Natural killer cell (primary cell): ENCODE measurements around the gene TBX5. TPM values are rescaled to one million over a fixed set of nuclear protein-coding genes. Genes with fewer than 3 reads are reported as not detected.

Source experiments
- ATAC-seq, 3 donors: fragments of 150-1000 bp in 2 of 3; fragments of 200-7000 bp in 1 of 3; cut with Tn5 transposase; 1 replicate in 1 of 3; 2 replicates in 2 of 3; pipeline ENCODE4 v1.10.0; 2021; ENCODE audit warnings: mild to moderate bottlenecking in 2 of 3, moderate library complexity in 2 of 3
- DNase-seq, 2 donors: peaks; one replicate each; pipeline versions ENCODE4 v3.0.0 to v3.0.0-alpha.2; 2013 to 2021; ENCODE audit warnings: mixed read lengths in 1 of 2
- H3K27ac ChIP-seq: one replicate; pipeline ENCODE4 v1.5.1; 2013; ENCODE audit warnings: mild to moderate bottlenecking, low read length
- H3K27me3 ChIP-seq: one replicate; pipeline ENCODE4 v1.6.1; 2013; ENCODE audit warnings: low read length; ENCODE audit not compliant: control insufficient read depth, insufficient read depth
- H3K36me3 ChIP-seq: one replicate; pipeline ENCODE4 v1.6.1; 2013; ENCODE audit warnings: low read length; ENCODE audit not compliant: control insufficient read depth, insufficient read depth
- H3K4me1 ChIP-seq: one replicate; pipeline ENCODE4 v1.6.1; 2013; ENCODE audit warnings: low read length; ENCODE audit not compliant: control insufficient read depth, insufficient read depth
- H3K4me3 ChIP-seq: one replicate; pipeline ENCODE4 v1.5.1; 2013; ENCODE audit warnings: low read length
- H3K9me3 ChIP-seq: one replicate; pipeline ENCODE4 v1.6.1; 2013; ENCODE audit warnings: low read length; ENCODE audit not compliant: control insufficient read depth, insufficient read depth
- H3K27ac Mint-ChIP-seq, 2 donors: one replicate each; pipeline ENCODE4 v1.8.0; 2022; ENCODE audit warnings: mild to moderate bottlenecking in 2 of 2, mixed read lengths in 2 of 2, moderate library complexity in 1 of 2
- H3K27me3 Mint-ChIP-seq, 2 donors: one replicate each; pipeline ENCODE4 v1.8.0; 2022; ENCODE audit warnings: low read depth in 2 of 2, mixed read lengths in 2 of 2
- H3K36me3 Mint-ChIP-seq: one replicate; pipeline ENCODE4 v1.8.0; 2022; ENCODE audit warnings: mixed read lengths
- H3K4me1 Mint-ChIP-seq, 2 donors: one replicate each; pipeline ENCODE4 v1.8.0; 2022; ENCODE audit warnings: mixed read lengths in 2 of 2
- H3K4me3 Mint-ChIP-seq: one replicate; pipeline ENCODE4 v1.8.0; 2022; ENCODE audit warnings: mild to moderate bottlenecking, moderate library complexity, mixed read lengths
- H3K9me3 Mint-ChIP-seq, 2 donors: one replicate each; pipeline ENCODE4 v1.8.0; 2022; ENCODE audit warnings: mixed read lengths in 2 of 2
- WGBS: methylation state at CpG from one replicate; pipeline ENCODE4 v1.1.7; 2013; ENCODE audit warnings: missing lambda C conversion rate; ENCODE audit not compliant: insufficient coverage; 5-methylcytosine and 5-hydroxymethylcytosine counted together
- intact Hi-C: fragments of 100-400 bp; cut with micrococcal nuclease; formaldehyde crosslinking; loops from one replicate; pipeline ENCODE4 v1.14.2; 2022
- total RNA-seq, 4 donors: library from RNA; stranded (reverse); fragments of 120-200 nt in 1 of 4; gene quantifications; one replicate each; pipeline versions ENCODE4 v1.2.3 to v1.2.4, GENCODE V29; 2013 to 2022
- TF ChIP-seq, protein P1 (sequence below): fragments of 200-600 bp; IDR thresholded peaks from one replicate; pipeline ENCODE4 v1.8.0; 2022; ENCODE audit warnings: antibody characterized with exemption

Gene TBX5
- total RNA-seq, 3 donors from 2014 or later (not counting 1 experiment from before 2014, with no cell fraction given) = not detected

- no peak overlapping the region for H3K4me3 Mint-ChIP-seq
- H3K9me3 ChIP-seq = no peaks in the 10 kb centered on the region
- no peaks in the 10 kb centered on the region for H3K4me1 Mint-ChIP-seq
Measured at GRCh38 chr12:114311974-114312373, 94.0 kb downstream of the TBX5 start.

GRCh38 chr12:114306646-114307045 is 99.3 kb downstream of the TBX5 start:
- ATAC-seq (no peak), DNase-seq (no peak)
- H3K9me3 ChIP-seq = no peaks in the 10 kb centered on the region
- no peak overlapping the region for H3K27ac ChIP-seq
- H3K36me3 Mint-ChIP-seq = no peaks in the 10 kb centered on the region
- no peaks in the 10 kb centered on the region for H3K36me3 ChIP-seq
- intact Hi-C loops = no loop called here
- no peak overlapping the region for H3K4me3 Mint-ChIP-seq
- WGBS = no CpG with 5 or more reads among the region's 1 CpG
- TF ChIP-seq, protein P1, sequence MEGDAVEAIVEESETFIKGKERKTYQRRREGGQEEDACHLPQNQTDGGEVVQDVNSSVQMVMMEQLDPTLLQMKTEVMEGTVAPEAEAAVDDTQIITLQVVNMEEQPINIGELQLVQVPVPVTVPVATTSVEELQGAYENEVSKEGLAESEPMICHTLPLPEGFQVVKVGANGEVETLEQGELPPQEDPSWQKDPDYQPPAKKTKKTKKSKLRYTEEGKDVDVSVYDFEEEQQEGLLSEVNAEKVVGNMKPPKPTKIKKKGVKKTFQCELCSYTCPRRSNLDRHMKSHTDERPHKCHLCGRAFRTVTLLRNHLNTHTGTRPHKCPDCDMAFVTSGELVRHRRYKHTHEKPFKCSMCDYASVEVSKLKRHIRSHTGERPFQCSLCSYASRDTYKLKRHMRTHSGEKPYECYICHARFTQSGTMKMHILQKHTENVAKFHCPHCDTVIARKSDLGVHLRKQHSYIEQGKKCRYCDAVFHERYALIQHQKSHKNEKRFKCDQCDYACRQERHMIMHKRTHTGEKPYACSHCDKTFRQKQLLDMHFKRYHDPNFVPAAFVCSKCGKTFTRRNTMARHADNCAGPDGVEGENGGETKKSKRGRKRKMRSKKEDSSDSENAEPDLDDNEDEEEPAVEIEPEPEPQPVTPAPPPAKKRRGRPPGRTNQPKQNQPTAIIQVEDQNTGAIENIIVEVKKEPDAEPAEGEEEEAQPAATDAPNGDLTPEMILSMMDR = no peak
- H3K27me3 Mint-ChIP-seq = peaks cover 0 to 3% of the 10 kb centered on the region in 2 donors
- H3K4me1 ChIP-seq = no peaks in the 10 kb centered on the region
- no peaks in the 10 kb centered on the region for H3K4me1 Mint-ChIP-seq
- H3K9me3 Mint-ChIP-seq = peaks cover 5 to 11% of the 10 kb centered on the region in 2 donors
- H3K4me3 ChIP-seq = no peak overlapping the region
- no peaks in the 10 kb centered on the region for H3K27me3 ChIP-seq
- H3K27ac Mint-ChIP-seq = no peak overlapping the region

More at GRCh38 chr12:114311974-114312373, 94.0 kb downstream of the TBX5 start:
- Mint-ChIP-seq H3K36me3 (no peaks in the 10 kb centered on the region), H3K27me3 (no peaks in the 10 kb centered on the region), H3K27ac (no peak overlapping the region), H3K9me3 (peaks cover 5 to 9% of the 10 kb centered on the region in 2 donors)
- Histone ChIP-seq H3K36me3 (no peaks in the 10 kb centered on the region), H3K27ac (no peak overlapping the region), H3K4me3 (no peak overlapping the region), H3K27me3 (no peaks in the 10 kb centered on the region), H3K4me1 (no peaks in the 10 kb centered on the region)
- ATAC-seq (no peak), DNase-seq (no peak)
- TF ChIP-seq, protein P1 = no peak
- 79% methylated on average over 4 of the region's 4 CpGs for WGBS
- intact Hi-C loops = no loop called here

- Histone ChIP-seq H3K4me1 (no peaks in the 10 kb centered on the region), H3K9me3 (no peaks in the 10 kb centered on the region), H3K36me3 (no peaks in the 10 kb centered on the region), H3K27ac (no peak overlapping the region), H3K27me3 (no peaks in the 10 kb centered on the region), H3K4me3 (no peak overlapping the region)
- Mint-ChIP-seq H3K4me1 (no peaks in the 10 kb centered on the region), H3K27ac (no peak overlapping the region), H3K4me3 (no peak overlapping the region), H3K27me3 (peaks cover 0 to 6% of the 10 kb centered on the region in 2 donors), H3K9me3 (peaks cover 5 to 11% of the 10 kb centered on the region in 2 donors), H3K36me3 (no peaks in the 10 kb centered on the region)
- DNase-seq = no peak
- intact Hi-C loops = no loop called here
- no peak for ATAC-seq
- TF ChIP-seq, protein P1 = no peak
Measured at GRCh38 chr12:114305446-114305845, 100.5 kb downstream of the TBX5 start.
